Measurements from ENCODE around the gene GLYATL3. TPM values are rescaled to one million over a fixed set of nuclear protein-coding genes. Genes with fewer than 3 reads are reported as not detected.

GLYATL3 gene
- total RNA-seq (2022; extraction: Qiagen RNA extraction), result not detected in 5 replicates

DNA sequence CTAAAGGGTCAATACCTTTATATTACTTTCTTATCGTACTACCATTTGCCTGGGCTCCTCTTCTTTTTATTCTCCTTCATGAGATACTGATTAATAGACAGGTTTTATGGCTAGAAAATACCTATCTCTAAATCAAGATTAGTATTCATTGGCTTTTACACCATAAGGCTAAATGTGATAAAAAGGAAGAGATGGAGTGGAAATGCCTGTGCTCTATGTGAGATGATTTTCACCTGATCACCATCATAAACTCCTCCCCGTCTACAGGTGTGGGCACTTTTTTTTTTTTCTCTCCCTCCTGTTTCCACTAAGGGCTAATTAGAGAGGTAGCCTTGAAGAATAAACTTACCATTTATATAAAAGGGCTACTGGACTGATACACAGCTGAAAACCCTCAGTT lies at the start of gene GLYATL3:
Gene GLYATL3 (plus strand): TSS at position 301 of the 400 bp plus-strand sequence. CDS start 12,068 bp downstream, outside the sequence.

GRCh38 chr6:49462927-49463611 lies 36.7 kb upstream of the GLYATL3 start, which contains the start of the genes CENPQ and MMUT:
Gene CENPQ, plus strand, starts transcription at chr6:49463370. Its CDS starts 6,807 bp downstream, at chr6:49470177.
Gene MMUT, minus strand, starts transcription at chr6:49463253. Its CDS starts 3,787 bp downstream, at chr6:49459466.

GRCh38 chr6:49550492-49551077 lies 50.9 kb downstream of the GLYATL3 start, which contains the start of gene C6orf141:
Gene C6orf141, plus strand, starts transcription at chr6:49550668. Its CDS starts 125 bp downstream, at chr6:49550793.

Other genes starting within 250 kb of the GLYATL3 start
- 6.0 to 7.6 TPM (median 6.4 TPM) in 5 replicates for gene MMUT, start 36.7 kb upstream of the GLYATL3 start, total RNA-seq (2022; extraction: Qiagen RNA extraction)
- gene CENPQ, start 36.6 kb upstream of the GLYATL3 start, total RNA-seq (2022; extraction: Qiagen RNA extraction), result 5.5 to 7.4 TPM (median 5.8 TPM) in 5 replicates
- gene C6orf141, start 50.7 kb downstream of the GLYATL3 start, total RNA-seq (2022; extraction: Qiagen RNA extraction), result 6.3 to 8.8 TPM (median 7.4 TPM) in 5 replicates
- gene RHAG, start 136.9 kb downstream of the GLYATL3 start, total RNA-seq (2022; extraction: Qiagen RNA extraction), result 0.07 TPM in 1 of 5 replicates, not detected in the others
- not detected in 5 replicates for gene CRISP2, start 213.6 kb downstream of the GLYATL3 start, total RNA-seq (2022; extraction: Qiagen RNA extraction)
- not detected in 5 replicates for gene CRISP3, start 244.5 kb downstream of the GLYATL3 start, total RNA-seq (2022; extraction: Qiagen RNA extraction)